Neural cell (in vitro differentiated cells): ENCODE results near the gene CYP8B1. TPM values are rescaled to one million over a fixed set of nuclear protein-coding genes. Genes with fewer than 3 reads are reported as not detected.

Experiments
- H2AFZ ChIP-seq: fragments of 200-600, 300-800 bp; sonication (generic), shearing (Covaris generic); 2 replicates; pipeline ENCODE4 v1.6.0; 2014; ENCODE audit warnings: low read depth, mild to moderate bottlenecking, antibody characterized with exemption, low read length, moderate library complexity
- H3F3A ChIP-seq: fragments of 200-600 bp; shearing (Covaris generic); 2 replicates; pipeline ENCODE4 v1.6.1; 2016; ENCODE audit warnings: mild to moderate bottlenecking, moderate library complexity, mixed read lengths, antibody characterized with exemption, low read length; ENCODE audit not compliant: insufficient read depth, poor library complexity, severe bottlenecking
- H3K27ac ChIP-seq: fragments of 200-600, 300-800 bp; sonication (generic), shearing (Covaris generic); 2 replicates; pipeline ENCODE4 v1.5.1; 2014; ENCODE audit warnings: mild to moderate bottlenecking, low read length, moderate library complexity
- H3K27me3 ChIP-seq: fragments of 300-800, 200-600 bp; sonication (generic), shearing (Covaris generic); 2 replicates; pipeline ENCODE4 v1.6.0; 2014; ENCODE audit warnings: mild to moderate bottlenecking, low read depth, low read length, moderate library complexity; ENCODE audit not compliant: insufficient read depth
- H3K36me3 ChIP-seq: fragments of 300-800, 200-600 bp; sonication (generic), shearing (Covaris generic); 2 replicates; pipeline ENCODE4 v1.5.1; 2014; ENCODE audit warnings: mild to moderate bottlenecking, antibody characterized with exemption, low read length, moderate library complexity; ENCODE audit not compliant: insufficient read depth
- H3K4me2 ChIP-seq: fragments of 300-800, 200-600 bp; sonication (generic), shearing (Covaris generic); 2 replicates; pipeline ENCODE4 v1.6.0; 2014; ENCODE audit warnings: mild to moderate bottlenecking, low read length
- H3K4me3 ChIP-seq: fragments of 300-800, 200-600 bp; sonication (generic), shearing (Covaris generic); 2 replicates; pipeline ENCODE4 v1.5.1; 2014; ENCODE audit warnings: mild to moderate bottlenecking, low read length, moderate library complexity
- H3K79me2 ChIP-seq: fragments of 200-600 bp; shearing (Covaris generic); replicated peaks from 2 replicates; pipeline ENCODE4 v1.6.0; 2014; ENCODE audit warnings: mild to moderate bottlenecking, low read length, moderate library complexity; ENCODE audit not compliant: insufficient read depth
- H3K9ac ChIP-seq: fragments of 300-800, 200-600 bp; sonication (generic), shearing (Covaris generic); 2 replicates; pipeline ENCODE4 v1.6.1; 2016; ENCODE audit warnings: mild to moderate bottlenecking, low read length, mixed read lengths
- H3K9me2 ChIP-seq: fragments of 200-600 bp; shearing (Covaris generic); 2 replicates; pipeline ENCODE4 v1.6.1; 2016; ENCODE audit warnings: mild to moderate bottlenecking, low read length, mixed read lengths; ENCODE audit not compliant: insufficient read depth
- H3K9me3 ChIP-seq: fragments of 200-600, 300-800 bp; sonication (generic), shearing (Covaris generic); 2 replicates; pipeline ENCODE4 v1.6.1; 2016; ENCODE audit warnings: mild to moderate bottlenecking, mixed run types, low read length, moderate library complexity, mixed read lengths
- H4K20me1 ChIP-seq: fragments of 200-600 bp; shearing (Covaris generic); 2 replicates; pipeline ENCODE4 v1.6.1; 2016; ENCODE audit warnings: mild to moderate bottlenecking, mixed run types; ENCODE audit not compliant: insufficient read depth
- EP300 ChIP-seq: fragments of 450-650 bp; conservative IDR thresholded peaks from 2 replicates; pipeline ENCODE4 v1.6.1; 2014; ENCODE audit warnings: antibody characterized with exemption, mild to moderate bottlenecking, moderate library complexity; ENCODE audit not compliant: poor library complexity, severe bottlenecking
- EZH2 ChIP-seq: fragments of 200-600, 300-800 bp; shearing (Covaris generic), sonication (generic); IDR thresholded peaks from 2 replicates; pipeline ENCODE4 v1.6.1; 2014; ENCODE audit warnings: antibody characterized with exemption, low read length, borderline replicate concordance, mild to moderate bottlenecking; ENCODE audit not compliant: insufficient read depth, poor library complexity, severe bottlenecking
- MXI1 ChIP-seq: fragments of 450-650 bp; conservative IDR thresholded peaks from 2 replicates; pipeline ENCODE4 v1.6.1; 2014; ENCODE audit warnings: antibody characterized with exemption, mild to moderate bottlenecking; ENCODE audit not compliant: poor library complexity, severe bottlenecking
- POLR2AphosphoS5 ChIP-seq: IDR thresholded peaks from 2 replicates; pipeline ENCODE4 v1.6.1; 2012
- RAD21 ChIP-seq: fragments of 450-650 bp; conservative IDR thresholded peaks from 2 replicates; pipeline ENCODE4 v1.6.1; 2014; ENCODE audit warnings: antibody characterized with exemption, mild to moderate bottlenecking, moderate library complexity
- SMC3 ChIP-seq: fragments of 450-650 bp; conservative IDR thresholded peaks from 2 replicates; pipeline ENCODE4 v1.6.1; 2014; ENCODE audit warnings: antibody characterized with exemption, mild to moderate bottlenecking, moderate library complexity; ENCODE audit not compliant: poor library complexity
- TAF1 ChIP-seq: IDR thresholded peaks from 2 replicates; pipeline ENCODE4 v1.6.1; 2012; ENCODE audit warnings: low read depth
- polyA plus RNA-seq: library from polyadenylated mRNA; depleted of rRNA; stranded (reverse); fragments of >200 nt; gene quantifications from 2 replicates; pipeline ENCODE4 v1.2.3, GENCODE V29; 2014
- TF ChIP-seq, protein P1 (sequence below): IDR thresholded peaks from 2 replicates; pipeline ENCODE4 v1.6.1; 2012; ENCODE audit warnings: borderline replicate concordance
- TF ChIP-seq, protein P2 (sequence below): fragments of 450-650 bp; IDR thresholded peaks from 2 replicates; pipeline ENCODE4 v1.5.1; 2014; ENCODE audit warnings: antibody characterized with exemption, mild to moderate bottlenecking, moderate library complexity; ENCODE audit not compliant: poor library complexity, severe bottlenecking

The CYP8B1 gene
- polyA plus RNA-seq, 1 donor from 2014 or later: not detected

DNA sequence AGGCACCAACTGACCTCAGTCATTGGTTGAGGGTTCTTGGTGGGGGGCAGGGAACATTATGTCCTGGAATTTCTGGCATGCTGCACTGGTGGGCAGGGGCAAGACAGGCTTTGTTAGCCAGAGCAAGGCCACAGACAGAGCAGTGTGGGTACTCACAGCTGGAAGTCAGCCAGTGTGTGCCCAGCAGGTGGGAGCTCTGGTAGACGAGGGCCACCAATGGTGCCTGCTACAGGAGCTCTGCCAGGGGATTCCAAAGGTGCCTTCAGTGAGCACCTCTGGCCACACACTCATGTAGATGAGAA, 31.3 kb downstream of the CYP8B1 start:
- Histone ChIP-seq H3K9ac (no peak overlapping the region), H3K79me2 (no peaks in the 10 kb centered on the region), H3F3A (no peaks in the 10 kb centered on the region), H3K4me2 (no peak overlapping the region), H3K4me3 (no peak overlapping the region), H3K36me3 (no peaks in the 10 kb centered on the region), H2AFZ (no peak overlapping the region), H3K27me3 (no peaks in the 10 kb centered on the region), H3K27ac (no peak overlapping the region), H3K9me3 (no peaks in the 10 kb centered on the region), H3K9me2 (no peaks in the 10 kb centered on the region), H4K20me1 (no peaks in the 10 kb centered on the region)
- TF ChIP-seq MXI1 (no peak), SMC3 (no peak), RAD21 (no peak), POLR2AphosphoS5 (no peak), EP300 (no peak), EZH2 (no peak), TAF1 (no peak)
- TF ChIP-seq, protein P1, sequence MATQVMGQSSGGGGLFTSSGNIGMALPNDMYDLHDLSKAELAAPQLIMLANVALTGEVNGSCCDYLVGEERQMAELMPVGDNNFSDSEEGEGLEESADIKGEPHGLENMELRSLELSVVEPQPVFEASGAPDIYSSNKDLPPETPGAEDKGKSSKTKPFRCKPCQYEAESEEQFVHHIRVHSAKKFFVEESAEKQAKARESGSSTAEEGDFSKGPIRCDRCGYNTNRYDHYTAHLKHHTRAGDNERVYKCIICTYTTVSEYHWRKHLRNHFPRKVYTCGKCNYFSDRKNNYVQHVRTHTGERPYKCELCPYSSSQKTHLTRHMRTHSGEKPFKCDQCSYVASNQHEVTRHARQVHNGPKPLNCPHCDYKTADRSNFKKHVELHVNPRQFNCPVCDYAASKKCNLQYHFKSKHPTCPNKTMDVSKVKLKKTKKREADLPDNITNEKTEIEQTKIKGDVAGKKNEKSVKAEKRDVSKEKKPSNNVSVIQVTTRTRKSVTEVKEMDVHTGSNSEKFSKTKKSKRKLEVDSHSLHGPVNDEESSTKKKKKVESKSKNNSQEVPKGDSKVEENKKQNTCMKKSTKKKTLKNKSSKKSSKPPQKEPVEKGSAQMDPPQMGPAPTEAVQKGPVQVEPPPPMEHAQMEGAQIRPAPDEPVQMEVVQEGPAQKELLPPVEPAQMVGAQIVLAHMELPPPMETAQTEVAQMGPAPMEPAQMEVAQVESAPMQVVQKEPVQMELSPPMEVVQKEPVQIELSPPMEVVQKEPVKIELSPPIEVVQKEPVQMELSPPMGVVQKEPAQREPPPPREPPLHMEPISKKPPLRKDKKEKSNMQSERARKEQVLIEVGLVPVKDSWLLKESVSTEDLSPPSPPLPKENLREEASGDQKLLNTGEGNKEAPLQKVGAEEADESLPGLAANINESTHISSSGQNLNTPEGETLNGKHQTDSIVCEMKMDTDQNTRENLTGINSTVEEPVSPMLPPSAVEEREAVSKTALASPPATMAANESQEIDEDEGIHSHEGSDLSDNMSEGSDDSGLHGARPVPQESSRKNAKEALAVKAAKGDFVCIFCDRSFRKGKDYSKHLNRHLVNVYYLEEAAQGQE: no peak
- TF ChIP-seq, protein P2, sequence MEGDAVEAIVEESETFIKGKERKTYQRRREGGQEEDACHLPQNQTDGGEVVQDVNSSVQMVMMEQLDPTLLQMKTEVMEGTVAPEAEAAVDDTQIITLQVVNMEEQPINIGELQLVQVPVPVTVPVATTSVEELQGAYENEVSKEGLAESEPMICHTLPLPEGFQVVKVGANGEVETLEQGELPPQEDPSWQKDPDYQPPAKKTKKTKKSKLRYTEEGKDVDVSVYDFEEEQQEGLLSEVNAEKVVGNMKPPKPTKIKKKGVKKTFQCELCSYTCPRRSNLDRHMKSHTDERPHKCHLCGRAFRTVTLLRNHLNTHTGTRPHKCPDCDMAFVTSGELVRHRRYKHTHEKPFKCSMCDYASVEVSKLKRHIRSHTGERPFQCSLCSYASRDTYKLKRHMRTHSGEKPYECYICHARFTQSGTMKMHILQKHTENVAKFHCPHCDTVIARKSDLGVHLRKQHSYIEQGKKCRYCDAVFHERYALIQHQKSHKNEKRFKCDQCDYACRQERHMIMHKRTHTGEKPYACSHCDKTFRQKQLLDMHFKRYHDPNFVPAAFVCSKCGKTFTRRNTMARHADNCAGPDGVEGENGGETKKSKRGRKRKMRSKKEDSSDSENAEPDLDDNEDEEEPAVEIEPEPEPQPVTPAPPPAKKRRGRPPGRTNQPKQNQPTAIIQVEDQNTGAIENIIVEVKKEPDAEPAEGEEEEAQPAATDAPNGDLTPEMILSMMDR: no peak

- no peaks in the 10 kb centered on the region for H3K9me3 ChIP-seq
- no peaks in the 10 kb centered on the region for H3K36me3 ChIP-seq
- no peaks in the 10 kb centered on the region for H3K27me3 ChIP-seq
- H4K20me1 ChIP-seq: no peaks in the 10 kb centered on the region
- no peak overlapping the region for H2AFZ ChIP-seq
- no peaks in the 10 kb centered on the region for H3F3A ChIP-seq
- H3K4me3 ChIP-seq: no peak overlapping the region
- no peak overlapping the region for H3K4me2 ChIP-seq
- no peak overlapping the region for H3K27ac ChIP-seq
- H3K79me2 ChIP-seq: no peaks in the 10 kb centered on the region
- H3K9me2 ChIP-seq: no peaks in the 10 kb centered on the region
- no peak overlapping the region for H3K9ac ChIP-seq
- TF ChIP-seq SMC3: no peak
- TF ChIP-seq TAF1: no peak
- TF ChIP-seq, protein P2: no peak
- no peak for TF ChIP-seq MXI1
- TF ChIP-seq EZH2: no peak
- no peak for TF ChIP-seq EP300
- no peak for TF ChIP-seq RAD21
- TF ChIP-seq POLR2AphosphoS5: no peak
- TF ChIP-seq, protein P1: no peak
These were observed 31.8 kb downstream of the CYP8B1 start for GRCh38 chr3:42843713-42844411.
